GM19397 (cell line): ENCODE measurements around the gene MISP3.

Experiments used
- ATAC-seq: cut with Tn5 transposase; IDR thresholded peaks from one replicate; pipeline ENCODE4 v1.9.1; 2021; ENCODE audit warnings: mild to moderate bottlenecking, moderate library complexity; ENCODE audit not compliant: unreplicated experiment

MISP3 gene

GRCh38 chr19:14078411-14078810, 5.8 kb downstream of the MISP3 start:
- no peak for ATAC-seq

- peak; percentile 84 for ATAC-seq
Observed at GRCh38 chr19:14080887-14081796, 8.6 kb downstream of the MISP3 start.

GRCh38 chr19:14081797-14082674, 9.4 kb downstream of the MISP3 start:
- peak; percentile 4 for ATAC-seq

GRCh38 chr19:14082675-14082960, 10.0 kb downstream of the MISP3 start:
- ATAC-seq, result no peak

GRCh38 chr19:14085309-14085995, 12.9 kb downstream of the MISP3 start, which contains the start of gene C19orf67:
Gene C19orf67 (minus strand): TSS chr19:14085783. CDS start chr19:14085627, 156 bp downstream.
- no peak for ATAC-seq

GRCh38 chr19:14086098-14086497, 13.5 kb downstream of the MISP3 start:
- no peak for ATAC-seq

GRCh38 chr19:14088634-14089411, 16.2 kb downstream of the MISP3 start:
- ATAC-seq, result no peak

- ATAC-seq, result no peak
Observed at GRCh38 chr19:14089412-14089661, 16.8 kb downstream of the MISP3 start.

- peak; percentile 27 for ATAC-seq
Observed at GRCh38 chr19:14089662-14090508, 17.3 kb downstream of the MISP3 start.

GRCh38 chr19:14090509-14091080, 18.0 kb downstream of the MISP3 start, which contains the start of gene SAMD1:
Gene SAMD1 (minus strand): TSS chr19:14090751.
- peak; percentile 48 for ATAC-seq

GRCh38 chr19:14091081-14091812, 18.7 kb downstream of the MISP3 start:
- ATAC-seq, result peak; percentile 60

GRCh38 chr19:14091813-14092462, 19.4 kb downstream of the MISP3 start:
- peak; percentile 1 for ATAC-seq

- ATAC-seq, result no peak
Observed at GRCh38 chr19:14093117-14093823, 20.7 kb downstream of the MISP3 start.

GRCh38 chr19:14094854-14095253, 22.3 kb downstream of the MISP3 start:
- ATAC-seq, result no peak

- ATAC-seq, result no peak
Observed at GRCh38 chr19:14096272-14096992, 23.8 kb downstream of the MISP3 start.

- no peak for ATAC-seq
Observed at GRCh38 chr19:14097532-14098151, 25.1 kb downstream of the MISP3 start.
